Measurements from ENCODE around the gene DNAH6.
A peak's percentile ranks its signal among the peaks of the same experiment; 100 is the strongest.
"Not testable (repeated sequence)": the region's sequence is repeated elsewhere in the genome, so short reads cannot be mapped to it uniquely, and the experiment has no call there.

DNAH6 gene, protein sequence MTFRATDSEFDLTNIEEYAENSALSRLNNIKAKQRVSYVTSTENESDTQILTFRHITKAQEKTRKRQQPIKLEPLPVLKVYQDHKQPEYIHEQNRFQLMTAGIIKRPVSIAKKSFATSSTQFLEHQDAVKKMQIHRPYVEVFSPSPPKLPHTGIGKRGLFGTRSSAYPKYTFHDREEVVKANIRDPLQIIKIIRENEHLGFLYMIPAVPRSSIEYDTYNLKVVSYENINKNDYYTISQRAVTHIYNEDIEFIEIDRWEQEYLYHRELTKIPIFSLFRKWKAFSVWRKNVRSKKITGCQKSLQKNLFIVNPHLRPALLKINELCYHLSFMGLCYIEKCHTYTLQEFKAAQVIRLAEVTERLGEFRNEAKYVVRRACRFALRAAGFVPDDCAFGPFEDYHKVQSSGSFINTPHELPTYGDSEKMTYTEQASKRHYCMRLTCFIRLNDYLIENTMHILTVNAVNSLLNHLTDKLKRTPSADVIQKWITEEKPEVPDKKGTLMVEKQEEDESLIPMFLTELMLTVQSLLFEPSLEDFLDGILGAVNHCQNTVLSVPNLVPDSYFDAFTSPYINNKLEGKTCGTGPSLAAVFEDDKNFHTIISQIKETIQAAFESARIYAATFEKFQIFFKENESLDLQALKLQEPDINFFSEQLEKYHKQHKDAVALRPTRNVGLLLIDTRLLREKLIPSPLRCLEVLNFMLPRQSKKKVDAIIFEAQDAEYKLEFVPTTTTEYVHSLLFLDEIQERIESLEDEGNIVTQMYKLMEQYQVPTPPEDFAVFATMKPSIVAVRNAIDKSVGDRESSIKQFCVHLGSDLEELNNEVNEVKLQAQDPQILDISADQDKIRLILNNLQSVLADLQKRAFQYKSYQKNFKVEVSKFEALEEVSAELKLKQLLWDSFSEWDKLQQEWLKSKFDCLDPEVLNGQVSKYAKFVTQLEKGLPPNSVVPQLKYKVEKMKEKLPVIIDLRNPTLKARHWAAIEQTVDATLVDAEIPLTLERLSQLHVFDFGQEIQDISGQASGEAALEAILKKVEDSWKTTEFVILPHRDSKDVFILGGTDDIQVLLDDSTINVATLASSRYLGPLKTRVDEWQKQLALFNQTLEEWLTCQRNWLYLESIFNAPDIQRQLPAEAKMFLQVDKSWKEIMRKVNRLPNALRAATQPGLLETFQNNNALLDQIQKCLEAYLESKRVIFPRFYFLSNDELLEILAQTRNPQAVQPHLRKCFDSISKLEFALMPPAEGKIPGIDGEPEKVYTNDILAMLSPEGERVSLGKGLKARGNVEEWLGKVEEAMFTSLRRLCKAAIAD (N-terminal part only)

GRCh38 chr2:84516234-84516986, at the start of gene DNAH6:
Gene DNAH6 (plus strand): TSS chr2:84516498. CDS start chr2:84517827, 1,329 bp downstream.
- peak; percentile 97 for DNase-seq

GRCh38 chr2:84467389-84467788, 48.9 kb upstream of the DNAH6 start:
- no peak for DNase-seq

DNA sequence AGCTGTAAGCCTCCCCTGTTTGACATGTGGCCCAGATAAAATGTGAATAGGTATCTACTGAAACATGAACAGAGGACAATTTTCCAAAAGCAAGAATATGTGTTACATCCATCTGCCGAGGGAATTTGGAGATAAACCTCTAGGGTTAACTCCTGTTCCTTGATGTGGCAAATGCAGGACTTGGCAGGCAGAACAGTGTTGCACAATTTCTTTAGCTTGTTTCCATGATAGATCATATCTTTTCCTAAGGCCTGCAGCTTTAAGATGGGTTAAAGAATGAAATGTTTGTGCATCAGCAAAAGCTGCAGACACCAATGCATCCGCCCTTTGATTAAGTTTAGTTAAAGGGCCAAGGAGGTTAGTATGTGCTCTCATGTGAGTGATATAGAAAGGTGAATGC, 43.9 kb upstream of the DNAH6 start:
- DNase-seq: not testable (repeated sequence)

GRCh38 chr2:84472856-84473565, 43.3 kb upstream of the DNAH6 start:
- no peak for DNase-seq

- DNase-seq: no peak
These were observed 42.1 kb upstream of the DNAH6 start for GRCh38 chr2:84474176-84474575.

DNA sequence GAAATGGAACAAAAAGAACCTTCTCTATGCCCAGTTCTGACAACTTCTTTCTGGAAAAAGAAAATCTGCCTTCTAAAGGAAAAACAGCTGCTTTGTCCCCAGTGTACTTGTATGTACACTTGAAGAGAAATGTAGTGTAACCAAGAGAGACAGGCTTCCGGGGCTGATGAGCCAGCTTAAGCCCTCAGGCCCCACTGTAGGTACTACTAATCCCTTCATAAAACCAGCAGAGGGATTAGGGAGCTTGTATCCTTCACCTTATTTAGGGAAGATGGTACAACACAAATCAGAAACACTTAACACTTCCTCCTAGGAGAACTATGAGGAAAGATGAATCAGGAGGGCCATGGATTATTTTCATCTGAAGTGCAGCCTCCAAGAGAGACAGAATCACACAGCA, 38.4 kb upstream of the DNAH6 start:
- DNase-seq: no peak

GRCh38 chr2:84478867-84479266, 37.4 kb upstream of the DNAH6 start:
- no peak for DNase-seq

- peak; percentile 76 for DNase-seq
These were observed 34.6 kb upstream of the DNAH6 start for GRCh38 chr2:84481702-84482101.

GRCh38 chr2:84482603-84483002, 33.7 kb upstream of the DNAH6 start:
- DNase-seq: no peak

GRCh38 chr2:84483320-84483719, 33.0 kb upstream of the DNAH6 start:
- DNase-seq: no peak

DNA sequence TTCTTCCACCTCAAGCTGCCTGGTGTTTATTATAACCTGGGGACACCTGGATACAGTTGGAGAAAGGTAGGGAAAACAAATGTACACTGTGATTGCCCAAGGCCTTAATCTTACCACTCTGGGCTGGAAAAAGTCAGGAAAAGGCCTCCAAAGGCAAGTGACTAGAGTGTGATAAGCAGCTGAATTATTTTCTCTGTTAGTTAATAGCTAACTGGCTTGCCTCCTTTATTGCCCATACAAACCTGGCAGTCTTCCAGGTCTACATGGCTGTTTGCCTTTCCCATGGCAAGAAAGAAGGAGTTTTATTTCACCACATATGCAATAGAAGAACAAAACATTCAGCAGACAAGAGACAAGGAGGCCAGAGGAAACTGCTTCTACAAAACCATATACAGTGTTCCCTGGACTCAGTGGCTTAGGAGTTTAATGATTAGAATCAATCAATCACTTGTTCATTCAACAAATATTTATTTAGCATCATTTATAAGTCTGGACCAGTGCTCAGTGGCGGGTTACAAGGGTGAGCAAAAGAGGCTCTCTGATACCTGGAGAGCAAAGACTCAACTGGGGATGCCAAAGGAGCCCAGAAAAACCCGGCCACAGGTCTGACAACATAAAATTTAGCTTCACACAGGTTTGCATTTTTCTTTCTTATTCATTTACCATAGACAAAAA, 29.7 kb upstream of the DNAH6 start:
- DNase-seq: no peak

DNA sequence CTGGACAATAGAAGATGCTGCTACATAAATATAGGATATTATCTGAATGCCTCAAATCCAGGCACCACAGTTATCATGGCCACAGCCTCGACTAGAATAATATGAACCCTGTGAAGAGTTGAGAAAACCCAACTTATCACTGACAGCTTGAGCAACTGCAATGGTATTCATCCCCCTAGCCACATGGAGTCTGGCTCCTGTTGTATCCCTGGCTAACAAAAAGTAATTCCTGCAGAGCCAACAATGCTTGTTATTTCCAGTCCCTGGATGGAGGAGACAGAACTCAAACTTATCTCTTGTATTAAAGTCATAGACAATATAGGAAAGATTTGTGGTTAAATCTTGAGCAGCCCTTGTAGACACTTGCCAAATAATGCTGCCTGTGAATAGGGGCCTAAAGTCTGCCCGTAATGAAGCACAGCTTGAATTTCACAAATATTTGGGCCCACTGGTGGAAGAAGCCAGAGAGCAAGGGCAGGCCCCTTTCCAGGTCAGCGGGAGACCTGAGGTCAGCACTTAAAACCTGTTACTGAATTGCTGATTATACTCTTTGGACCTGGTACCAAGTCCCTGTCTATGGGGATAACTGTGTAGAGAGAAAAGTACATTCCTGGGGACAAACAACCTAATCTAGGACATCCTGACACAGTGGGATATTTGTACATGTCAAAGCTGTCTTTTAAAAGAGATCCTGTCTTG, 28.9 kb upstream of the DNAH6 start:
- no peak for DNase-seq

DNA sequence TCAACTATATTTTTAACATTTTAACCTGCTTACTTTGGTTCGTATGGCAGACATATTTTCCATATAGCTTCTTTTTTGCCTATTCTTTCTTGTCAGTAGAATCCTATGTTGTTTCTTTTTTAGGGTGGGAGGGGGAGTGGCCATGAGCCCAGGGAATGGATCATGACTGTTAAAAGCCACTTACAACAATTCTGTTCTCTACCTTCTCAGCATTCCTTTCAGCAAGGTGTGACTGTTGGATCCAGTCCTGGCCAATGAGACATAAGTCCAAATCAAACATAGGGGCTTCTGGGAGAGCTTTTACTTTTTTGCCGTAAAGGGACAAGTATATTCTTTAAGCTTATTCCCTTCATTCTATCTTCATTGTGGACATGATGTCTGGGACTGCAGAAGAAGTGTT, 25.0 kb upstream of the DNAH6 start:
- DNase-seq: no peak

DNA sequence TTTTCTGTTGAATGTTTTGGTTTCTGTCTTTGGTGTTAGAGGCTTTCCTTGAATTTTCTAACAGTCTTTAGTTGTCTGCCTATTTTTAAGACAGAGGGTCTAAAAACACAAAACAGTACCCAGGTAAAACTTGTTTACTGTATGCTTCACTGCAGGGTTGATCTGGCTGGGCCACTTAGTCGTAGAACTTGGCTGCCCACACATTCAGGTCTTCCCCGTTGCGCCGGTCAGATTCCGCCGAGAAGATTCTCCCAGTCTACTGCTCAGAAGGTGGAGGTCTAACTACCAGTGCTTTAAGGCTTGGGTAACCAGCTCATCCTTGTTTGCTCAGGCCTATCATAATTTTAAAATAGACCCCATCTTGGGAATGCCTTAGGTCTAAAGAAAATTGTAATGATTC, 24.6 kb upstream of the DNAH6 start:
- no peak for DNase-seq

GRCh38 chr2:84492571-84492970, 23.7 kb upstream of the DNAH6 start:
- DNase-seq: no peak

DNA sequence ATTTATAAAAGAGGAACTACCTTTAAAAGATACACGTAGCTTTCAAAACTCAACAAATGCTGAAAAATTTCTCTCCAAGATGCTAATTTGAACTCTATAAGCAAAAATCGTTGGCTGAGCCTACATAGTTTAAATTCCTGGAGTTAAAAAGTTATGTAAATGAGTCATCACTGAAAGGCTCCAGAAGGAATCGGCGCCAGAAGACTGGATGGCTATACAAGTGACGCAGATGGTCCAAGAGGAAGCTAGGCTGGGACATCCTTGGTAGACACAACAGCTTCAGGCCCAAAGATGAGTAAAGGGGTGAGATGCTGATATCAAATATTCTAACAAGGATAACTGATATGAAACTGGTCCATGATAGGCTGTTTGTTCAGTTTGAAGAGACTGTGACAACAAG, 22.8 kb upstream of the DNAH6 start:
- no peak for DNase-seq

DNA sequence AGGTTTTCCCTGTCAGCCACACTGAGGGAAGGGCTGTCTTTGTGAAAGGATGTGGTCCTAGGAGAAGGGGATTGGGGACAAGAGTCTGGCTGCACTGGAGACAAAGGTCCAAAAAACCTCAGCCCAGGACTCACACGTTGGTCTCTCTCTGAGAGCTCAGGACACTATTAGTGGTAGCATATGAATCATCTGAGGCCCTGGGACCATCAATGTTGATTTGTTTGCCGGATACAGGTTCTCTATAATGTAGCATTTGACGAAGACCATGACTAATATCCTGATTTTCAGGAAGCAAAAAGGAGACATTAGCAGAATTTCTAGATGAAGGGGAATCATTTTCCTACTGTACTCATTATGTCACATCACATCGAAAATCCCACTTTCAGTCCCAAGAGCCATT, 22.2 kb upstream of the DNAH6 start:
- no peak for DNase-seq

- no peak for DNase-seq
These were observed 20.7 kb upstream of the DNAH6 start for GRCh38 chr2:84495539-84496146.

GRCh38 chr2:84496386-84496785, 19.9 kb upstream of the DNAH6 start:
- no peak for DNase-seq

DNA sequence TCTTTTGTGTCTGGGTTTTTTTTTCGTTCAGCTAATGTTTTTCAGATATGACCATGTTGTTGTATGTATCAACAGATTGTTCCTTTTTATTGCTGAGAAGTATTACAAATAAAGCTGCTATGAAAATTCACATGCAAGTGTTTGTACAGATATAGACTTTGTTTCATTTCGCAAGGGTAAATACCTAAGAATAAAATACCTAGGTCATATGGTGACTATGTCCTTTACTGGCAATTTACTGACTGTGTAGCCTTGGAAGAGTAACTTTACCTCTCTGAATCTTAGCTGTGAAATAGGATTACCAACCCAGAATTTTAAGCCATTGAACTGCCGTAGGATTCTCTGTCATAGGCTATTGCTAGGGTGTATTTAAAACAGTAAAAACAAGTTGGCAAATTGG, 19.0 kb upstream of the DNAH6 start:
- DNase-seq: no peak

Measured in islet precursor cell (in vitro differentiated cells).